GM23338 (cell line): Measurements from ENCODE around the gene LMX1B. TPM values are rescaled to one million over a fixed set of nuclear protein-coding genes. Genes with fewer than 3 reads are reported as not detected.
A peak's percentile ranks its signal among the peaks of the same experiment; 100 is the strongest.

Experiments
- ATAC-seq: fragments of 200-7000 bp; cut with Tn5 transposase; 3 replicates; pipeline ENCODE4 v1.9.1; 2020
- DNase-seq: peaks from one replicate; pipeline ENCODE4 v3.0.0-alpha.2; 2015; ENCODE audit warnings: low spot score
- H2AFZ ChIP-seq: fragments of 200-600 bp; sonication (generic); 2 replicates; pipeline ENCODE4 v1.8.0; 2016; ENCODE audit warnings: antibody characterized with exemption, mild to moderate bottlenecking, moderate library complexity
- H3F3A ChIP-seq: fragments of 200-600 bp; sonication (generic); replicated peaks from 2 replicates; pipeline ENCODE4 v1.8.0; 2017; ENCODE audit warnings: antibody characterized with exemption, mixed run types, low read depth
- H3K27ac ChIP-seq: fragments of 200-600 bp; sonication (generic); 2 replicates; pipeline ENCODE4 v1.6.1; 2016; ENCODE audit warnings: low read depth
- H3K27me3 ChIP-seq: fragments of 200-600 bp; sonication (generic); 2 replicates; pipeline ENCODE4 v1.8.0; 2016; ENCODE audit warnings: mild to moderate bottlenecking, mixed run types, moderate library complexity; ENCODE audit not compliant: insufficient read depth
- H3K36me3 ChIP-seq: fragments of 200-600 bp; sonication (generic); 2 replicates; pipeline ENCODE4 v1.8.0; 2016; ENCODE audit warnings: mild to moderate bottlenecking; ENCODE audit not compliant: insufficient read depth
- H3K4me1 ChIP-seq: fragments of 200-600 bp; sonication (generic); 2 replicates; pipeline ENCODE4 v1.8.0; 2016; ENCODE audit warnings: mild to moderate bottlenecking, moderate library complexity; ENCODE audit not compliant: insufficient read depth
- H3K4me2 ChIP-seq: fragments of 200-600 bp; sonication (generic); 2 replicates; pipeline ENCODE4 v1.7.1; 2017; ENCODE audit warnings: mixed run types
- H3K4me3 ChIP-seq: fragments of 200-600 bp; sonication (generic); 2 replicates; pipeline ENCODE4 v1.6.1; 2016; ENCODE audit warnings: mixed run types
- H3K79me2 ChIP-seq: fragments of 200-600 bp; sonication (generic); replicated peaks from 2 replicates; pipeline ENCODE4 v1.8.0; 2017; ENCODE audit warnings: mild to moderate bottlenecking; ENCODE audit not compliant: insufficient read depth
- H3K9me2 ChIP-seq: fragments of 200-600 bp; sonication (generic); 2 replicates; pipeline ENCODE4 v1.8.0; 2017; ENCODE audit not compliant: insufficient read depth
- H4K20me1 ChIP-seq: fragments of 200-600 bp; sonication (generic); replicated peaks from 2 replicates; pipeline ENCODE4 v1.8.0; 2017; ENCODE audit warnings: mild to moderate bottlenecking; ENCODE audit not compliant: insufficient read depth
- H3K27ac Mint-ChIP-seq: 2 replicates; pipeline ENCODE4 v1.8.0; 2020; ENCODE audit warnings: inconsistent platforms, mild to moderate bottlenecking, moderate library complexity, mixed read lengths
- H3K27me3 Mint-ChIP-seq: 3 replicates; pipeline ENCODE4 v1.8.0; 2022; ENCODE audit warnings: low read depth, mild to moderate bottlenecking, moderate library complexity, mixed read lengths, inconsistent platforms; ENCODE audit not compliant: insufficient read depth, poor library complexity
- H3K36me3 Mint-ChIP-seq: 3 replicates; pipeline ENCODE4 v1.8.0; 2021; ENCODE audit warnings: low read depth, mild to moderate bottlenecking, inconsistent platforms, moderate library complexity, mixed read lengths
- H3K4me1 Mint-ChIP-seq: 3 replicates; pipeline ENCODE4 v1.8.0; 2020; ENCODE audit warnings: mild to moderate bottlenecking, inconsistent platforms, mixed read lengths
- H3K4me3 Mint-ChIP-seq: 3 replicates; pipeline ENCODE4 v1.8.0; 2021; ENCODE audit warnings: moderate library complexity, mild to moderate bottlenecking, inconsistent platforms, mixed read lengths
- H3K9me3 Mint-ChIP-seq: 3 replicates; pipeline ENCODE4 v1.8.0; 2020; ENCODE audit warnings: moderate library complexity, mild to moderate bottlenecking, inconsistent platforms, mixed read lengths
- EZH2 ChIP-seq: fragments of 200-600 bp; sonication (generic); IDR thresholded peaks from one replicate; pipeline ENCODE4 v1.8.0; 2017; ENCODE audit warnings: antibody characterized with exemption, mild to moderate bottlenecking, low read depth; ENCODE audit not compliant: unreplicated experiment
- EZH2phosphoT487 ChIP-seq: fragments of 200-600 bp; sonication (generic); IDR thresholded peaks from one replicate; pipeline ENCODE4 v1.8.1; 2018; ENCODE audit warnings: antibody characterized with exemption; ENCODE audit not compliant: unreplicated experiment
- polyA plus RNA-seq: library from polyadenylated mRNA; unstranded; fragments of >200 nt; fragmentation: Nextera tagmentation; extraction: Ambion mirVana; gene quantifications from 2 replicates; pipeline ENCODE4 v1.2.1, GENCODE V29; 2016
- total RNA-seq: library from RNA; depleted of rRNA; stranded (reverse); fragments of >200 nt; shearing (Covaris generic); gene quantifications from 2 replicates; pipeline ENCODE4 v1.2.3, GENCODE V29; 2014
- TF ChIP-seq, protein P1 (sequence below): fragments of 250-450 bp; sonication (Bioruptor Pico); IDR thresholded peaks from 2 replicates; pipeline ENCODE4 v1.5.0; 2020; ENCODE audit warnings: mild to moderate bottlenecking, moderate library complexity
- TF ChIP-seq, protein P2 (sequence below): IDR thresholded peaks from 2 replicates; pipeline ENCODE4 v1.6.1; 2016; ENCODE audit warnings: antibody characterized with exemption

LMX1B gene
- total and polyA plus RNA-seq, 2 experiments from 2014 or later: 0.08 to 0.21 TPM

- Histone ChIP-seq H2AFZ (no peak overlapping the region), H3K36me3 (no peaks in the 10 kb centered on the region), H4K20me1 (peaks cover 12% of the 10 kb centered on the region), H3F3A (peaks cover 15% of the 10 kb centered on the region), H3K79me2 (no peaks in the 10 kb centered on the region), H3K4me1 (peaks cover 44% of the 10 kb centered on the region), H3K4me3 (peak overlapping the region; percentile 58), H3K4me2 (peak overlapping the region; percentile 87), H3K27ac (no peak overlapping the region), H3K27me3 (peaks cover 100% of the 10 kb centered on the region), H3K9me2 (no peaks in the 10 kb centered on the region)
- peak overlapping the region; percentile 69 for H3K4me3 Mint-ChIP-seq
- peaks cover 100% of the 10 kb centered on the region for H3K27me3 Mint-ChIP-seq
- no peak for ATAC-seq
- H3K9me3 Mint-ChIP-seq: no peaks in the 10 kb centered on the region
- H3K36me3 Mint-ChIP-seq: no peaks in the 10 kb centered on the region
- peak; percentile 56 for TF ChIP-seq EZH2phosphoT487
- TF ChIP-seq, protein P1, sequence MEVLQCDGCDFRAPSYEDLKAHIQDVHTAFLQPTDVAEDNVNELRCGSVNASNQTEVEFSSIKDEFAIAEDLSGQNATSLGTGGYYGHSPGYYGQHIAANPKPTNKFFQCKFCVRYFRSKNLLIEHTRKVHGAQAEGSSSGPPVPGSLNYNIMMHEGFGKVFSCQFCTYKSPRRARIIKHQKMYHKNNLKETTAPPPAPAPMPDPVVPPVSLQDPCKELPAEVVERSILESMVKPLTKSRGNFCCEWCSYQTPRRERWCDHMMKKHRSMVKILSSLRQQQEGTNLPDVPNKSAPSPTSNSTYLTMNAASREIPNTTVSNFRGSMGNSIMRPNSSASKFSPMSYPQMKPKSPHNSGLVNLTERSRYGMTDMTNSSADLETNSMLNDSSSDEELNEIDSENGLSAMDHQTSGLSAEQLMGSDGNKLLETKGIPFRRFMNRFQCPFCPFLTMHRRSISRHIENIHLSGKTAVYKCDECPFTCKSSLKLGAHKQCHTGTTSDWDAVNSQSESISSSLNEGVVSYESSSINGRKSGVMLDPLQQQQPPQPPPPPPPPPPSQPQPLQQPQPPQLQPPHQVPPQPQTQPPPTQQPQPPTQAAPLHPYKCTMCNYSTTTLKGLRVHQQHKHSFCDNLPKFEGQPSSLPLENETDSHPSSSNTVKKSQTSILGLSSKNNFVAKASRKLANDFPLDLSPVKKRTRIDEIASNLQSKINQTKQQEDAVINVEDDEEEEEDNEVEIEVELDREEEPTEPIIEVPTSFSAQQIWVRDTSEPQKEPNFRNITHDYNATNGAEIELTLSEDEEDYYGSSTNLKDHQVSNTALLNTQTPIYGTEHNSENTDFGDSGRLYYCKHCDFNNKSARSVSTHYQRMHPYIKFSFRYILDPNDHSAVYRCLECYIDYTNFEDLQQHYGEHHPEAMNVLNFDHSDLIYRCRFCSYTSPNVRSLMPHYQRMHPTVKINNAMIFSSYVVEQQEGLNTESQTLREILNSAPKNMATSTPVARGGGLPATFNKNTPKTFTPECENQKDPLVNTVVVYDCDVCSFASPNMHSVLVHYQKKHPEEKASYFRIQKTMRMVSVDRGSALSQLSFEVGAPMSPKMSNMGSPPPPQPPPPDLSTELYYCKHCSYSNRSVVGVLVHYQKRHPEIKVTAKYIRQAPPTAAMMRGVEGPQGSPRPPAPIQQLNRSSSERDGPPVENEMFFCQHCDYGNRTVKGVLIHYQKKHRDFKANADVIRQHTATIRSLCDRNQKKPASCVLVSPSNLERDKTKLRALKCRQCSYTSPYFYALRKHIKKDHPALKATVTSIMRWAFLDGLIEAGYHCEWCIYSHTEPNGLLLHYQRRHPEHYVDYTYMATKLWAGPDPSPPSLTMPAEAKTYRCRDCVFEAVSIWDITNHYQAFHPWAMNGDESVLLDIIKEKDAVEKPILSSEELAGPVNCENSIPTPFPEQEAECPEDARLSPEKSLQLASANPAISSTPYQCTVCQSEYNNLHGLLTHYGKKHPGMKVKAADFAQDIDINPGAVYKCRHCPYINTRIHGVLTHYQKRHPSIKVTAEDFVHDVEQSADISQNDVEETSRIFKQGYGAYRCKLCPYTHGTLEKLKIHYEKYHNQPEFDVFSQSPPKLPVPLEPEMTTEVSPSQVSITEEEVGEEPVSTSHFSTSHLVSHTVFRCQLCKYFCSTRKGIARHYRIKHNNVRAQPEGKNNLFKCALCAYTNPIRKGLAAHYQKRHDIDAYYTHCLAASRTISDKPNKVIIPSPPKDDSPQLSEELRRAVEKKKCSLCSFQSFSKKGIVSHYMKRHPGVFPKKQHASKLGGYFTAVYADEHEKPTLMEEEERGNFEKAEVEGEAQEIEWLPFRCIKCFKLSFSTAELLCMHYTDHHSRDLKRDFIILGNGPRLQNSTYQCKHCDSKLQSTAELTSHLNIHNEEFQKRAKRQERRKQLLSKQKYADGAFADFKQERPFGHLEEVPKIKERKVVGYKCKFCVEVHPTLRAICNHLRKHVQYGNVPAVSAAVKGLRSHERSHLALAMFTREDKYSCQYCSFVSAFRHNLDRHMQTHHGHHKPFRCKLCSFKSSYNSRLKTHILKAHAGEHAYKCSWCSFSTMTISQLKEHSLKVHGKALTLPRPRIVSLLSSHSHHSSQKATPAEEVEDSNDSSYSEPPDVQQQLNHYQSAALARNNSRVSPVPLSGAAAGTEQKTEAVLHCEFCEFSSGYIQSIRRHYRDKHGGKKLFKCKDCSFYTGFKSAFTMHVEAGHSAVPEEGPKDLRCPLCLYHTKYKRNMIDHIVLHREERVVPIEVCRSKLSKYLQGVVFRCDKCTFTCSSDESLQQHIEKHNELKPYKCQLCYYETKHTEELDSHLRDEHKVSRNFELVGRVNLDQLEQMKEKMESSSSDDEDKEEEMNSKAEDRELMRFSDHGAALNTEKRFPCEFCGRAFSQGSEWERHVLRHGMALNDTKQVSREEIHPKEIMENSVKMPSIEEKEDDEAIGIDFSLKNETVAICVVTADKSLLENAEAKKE: no peak
- H3K27ac Mint-ChIP-seq: no peak overlapping the region
- H3K4me1 Mint-ChIP-seq: peaks cover 39% of the 10 kb centered on the region
- peak; percentile 31 for DNase-seq
Observed at GRCh38 chr9:126624912-126625311, 11.2 kb downstream of the LMX1B start.

DNA sequence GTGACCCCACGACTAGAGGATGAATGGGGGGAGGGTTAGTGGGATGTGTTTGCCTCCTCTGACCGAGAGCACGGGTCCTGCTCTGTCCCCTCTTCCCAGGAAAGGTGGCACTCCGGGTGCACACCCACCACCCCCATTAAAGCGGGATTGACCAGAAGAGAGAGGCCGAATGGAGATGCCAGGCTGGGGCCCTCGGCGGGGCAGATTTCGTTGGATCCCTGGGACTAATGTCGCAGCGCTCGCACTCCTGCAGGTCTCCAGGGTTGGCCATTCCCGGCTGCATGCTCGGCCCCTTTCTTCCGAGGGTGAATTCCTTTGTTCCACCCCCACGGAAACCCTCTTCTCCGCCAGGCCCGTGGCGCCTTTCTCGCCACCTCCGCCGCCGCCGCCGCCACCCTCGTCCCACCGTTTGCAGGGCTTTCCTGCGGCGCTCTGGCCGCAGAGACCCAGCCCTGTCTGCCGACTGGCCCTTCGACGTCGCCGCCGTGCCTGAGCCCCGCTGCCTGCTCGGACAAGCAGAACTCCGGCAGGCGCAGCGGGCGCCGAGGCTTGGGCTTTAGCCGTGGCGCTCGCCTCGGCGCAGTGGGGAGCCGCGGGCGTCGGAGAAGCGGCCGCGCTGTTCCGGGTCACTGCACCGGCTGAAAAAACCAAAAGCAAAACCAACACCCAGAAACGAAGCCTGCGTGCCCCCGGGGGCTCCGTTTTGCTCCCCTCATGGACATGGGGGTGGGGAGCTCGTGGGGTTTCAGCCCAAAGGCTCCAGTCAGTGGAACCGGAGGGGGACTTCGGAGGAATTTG, 11.8 kb downstream of the LMX1B start:
- Histone ChIP-seq H3K27me3 (peaks cover 100% of the 10 kb centered on the region), H3K4me2 (peak overlapping the region; percentile 87), H3K4me3 (peak overlapping the region; percentile 58), H3K9me2 (no peaks in the 10 kb centered on the region), H4K20me1 (peaks cover 11% of the 10 kb centered on the region), H3K79me2 (no peaks in the 10 kb centered on the region), H3K27ac (no peak overlapping the region), H3K4me1 (peaks cover 44% of the 10 kb centered on the region), H2AFZ (peak overlapping the region; percentile 80), H3K36me3 (no peaks in the 10 kb centered on the region), H3F3A (peaks cover 13% of the 10 kb centered on the region)
- Mint-ChIP-seq H3K9me3 (no peaks in the 10 kb centered on the region), H3K4me3 (peak overlapping the region; percentile 69), H3K27ac (no peak overlapping the region), H3K36me3 (no peaks in the 10 kb centered on the region), H3K4me1 (peaks cover 39% of the 10 kb centered on the region), H3K27me3 (peaks cover 100% of the 10 kb centered on the region)
- ATAC-seq (peak; percentile 10), DNase-seq (peak; percentile 57)
- peak; percentile 83 for TF ChIP-seq EZH2
- TF ChIP-seq, protein P2, sequence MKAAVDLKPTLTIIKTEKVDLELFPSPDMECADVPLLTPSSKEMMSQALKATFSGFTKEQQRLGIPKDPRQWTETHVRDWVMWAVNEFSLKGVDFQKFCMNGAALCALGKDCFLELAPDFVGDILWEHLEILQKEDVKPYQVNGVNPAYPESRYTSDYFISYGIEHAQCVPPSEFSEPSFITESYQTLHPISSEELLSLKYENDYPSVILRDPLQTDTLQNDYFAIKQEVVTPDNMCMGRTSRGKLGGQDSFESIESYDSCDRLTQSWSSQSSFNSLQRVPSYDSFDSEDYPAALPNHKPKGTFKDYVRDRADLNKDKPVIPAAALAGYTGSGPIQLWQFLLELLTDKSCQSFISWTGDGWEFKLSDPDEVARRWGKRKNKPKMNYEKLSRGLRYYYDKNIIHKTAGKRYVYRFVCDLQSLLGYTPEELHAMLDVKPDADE: no peak
